ENCODE results near the gene CAPNS1.

GRCh38 chr19:36136964-36137686, 2.7 kb upstream of the CAPNS1 start:
- TF ChIP-seq CTCF (IDR thresholded peaks at IDR 0.05) (no peak), POLR2AphosphoS5 (IDR thresholded peaks at IDR 0.05) (peak in 1 of 3 donors; percentile 52)

All from suprapubic skin (tissue), 3 donors.